GM21825 (cell line): ENCODE results near the gene SEPHS1.
A peak's percentile ranks its signal among the peaks of the same experiment; 100 is the strongest.
"Not testable (repeated sequence)": the region's sequence is repeated elsewhere in the genome, so short reads cannot be mapped to it uniquely, and the experiment has no call there.

ENCODE experiments used
- ATAC-seq: cut with Tn5 transposase; IDR thresholded peaks from one replicate; pipeline ENCODE4 v1.9.1; 2021; ENCODE audit warnings: mild to moderate bottlenecking, moderate library complexity; ENCODE audit not compliant: unreplicated experiment

The SEPHS1 gene, protein sequence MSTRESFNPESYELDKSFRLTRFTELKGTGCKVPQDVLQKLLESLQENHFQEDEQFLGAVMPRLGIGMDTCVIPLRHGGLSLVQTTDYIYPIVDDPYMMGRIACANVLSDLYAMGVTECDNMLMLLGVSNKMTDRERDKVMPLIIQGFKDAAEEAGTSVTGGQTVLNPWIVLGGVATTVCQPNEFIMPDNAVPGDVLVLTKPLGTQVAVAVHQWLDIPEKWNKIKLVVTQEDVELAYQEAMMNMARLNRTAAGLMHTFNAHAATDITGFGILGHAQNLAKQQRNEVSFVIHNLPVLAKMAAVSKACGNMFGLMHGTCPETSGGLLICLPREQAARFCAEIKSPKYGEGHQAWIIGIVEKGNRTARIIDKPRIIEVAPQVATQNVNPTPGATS

DNA sequence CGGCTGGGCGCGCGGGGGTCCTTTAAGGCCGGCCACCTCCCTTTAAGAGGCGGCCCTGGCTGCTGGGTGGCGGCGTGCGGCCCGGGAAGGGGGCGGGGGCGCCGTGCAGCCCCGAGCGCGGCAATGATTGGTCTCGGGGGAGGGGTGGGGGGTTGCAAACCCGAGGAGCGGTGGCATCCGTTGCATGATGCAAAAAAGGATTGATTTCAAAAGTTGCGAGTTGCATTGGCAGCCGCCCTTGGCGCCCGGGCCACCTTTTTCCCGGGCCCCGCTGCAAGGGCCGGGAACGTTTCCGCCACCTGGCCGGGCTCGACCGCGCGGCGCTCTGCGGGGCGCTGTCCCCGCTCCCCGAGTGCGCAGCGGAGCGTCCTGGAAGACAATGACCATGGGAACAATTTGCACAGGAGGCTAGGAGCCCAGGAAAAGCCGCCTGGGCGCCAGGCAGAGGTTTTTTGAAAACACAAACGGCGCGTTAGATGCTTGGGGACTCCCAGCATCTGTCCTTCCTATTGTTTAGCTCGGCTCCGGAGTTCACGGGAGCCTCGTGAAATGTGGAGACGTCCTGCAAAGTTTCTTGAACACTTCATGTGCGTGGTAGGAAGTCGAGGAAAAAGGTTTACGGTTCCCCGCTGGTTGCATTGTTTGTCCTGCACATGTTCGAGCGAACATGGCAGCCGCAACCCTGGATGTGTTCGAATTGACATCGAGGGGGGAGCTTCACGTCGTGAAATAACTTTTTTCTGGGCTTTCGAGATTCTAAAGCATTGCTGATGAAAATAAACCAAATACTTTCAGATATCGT is at the start of gene SEPHS1:
Gene SEPHS1, minus strand, starts transcription at position 78 of the 802 bp plus-strand sequence. CDS start 3,343 bp downstream, outside the sequence.
- peak; percentile 46 for ATAC-seq

DNA sequence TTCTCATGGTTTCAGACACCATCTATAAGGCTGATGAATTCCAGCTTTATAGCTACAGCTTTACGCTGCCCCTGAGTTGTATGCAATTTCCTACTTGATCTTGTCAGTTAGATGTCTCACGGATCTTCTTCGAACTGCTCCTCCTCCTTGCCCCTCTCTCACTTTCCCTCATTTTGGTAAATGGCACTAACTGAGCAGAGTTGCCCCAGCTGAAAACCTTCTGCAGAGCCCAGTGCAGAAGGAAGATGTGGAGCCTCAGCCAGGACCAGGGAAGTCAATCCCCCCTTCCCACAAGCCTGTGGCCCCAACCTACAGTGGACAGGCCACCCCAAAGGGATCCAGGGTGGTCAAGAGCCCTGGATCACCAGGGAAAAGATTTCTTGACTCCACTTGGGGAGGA is 49.0 kb upstream of the SEPHS1 start:
- no peak for ATAC-seq

DNA sequence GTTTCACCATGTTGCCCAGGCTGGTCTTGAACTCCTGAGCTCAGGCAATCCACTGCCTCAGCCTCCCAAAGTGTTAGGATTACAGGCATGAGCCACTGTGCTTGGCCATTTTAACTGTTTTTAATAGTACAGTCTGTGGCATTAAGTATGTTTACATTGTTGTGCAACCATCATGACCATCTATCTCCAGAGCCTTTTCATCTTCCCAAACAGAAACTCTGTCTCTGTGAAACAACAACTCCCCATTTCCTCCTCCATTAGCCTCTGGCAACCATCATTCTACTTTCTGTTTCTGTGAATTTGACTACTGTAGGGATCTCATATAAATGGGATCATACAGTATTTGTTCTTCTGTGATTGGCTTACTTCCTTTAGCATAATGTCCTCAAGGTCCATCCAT is 48.3 kb upstream of the SEPHS1 start:
- no peak for ATAC-seq

DNA sequence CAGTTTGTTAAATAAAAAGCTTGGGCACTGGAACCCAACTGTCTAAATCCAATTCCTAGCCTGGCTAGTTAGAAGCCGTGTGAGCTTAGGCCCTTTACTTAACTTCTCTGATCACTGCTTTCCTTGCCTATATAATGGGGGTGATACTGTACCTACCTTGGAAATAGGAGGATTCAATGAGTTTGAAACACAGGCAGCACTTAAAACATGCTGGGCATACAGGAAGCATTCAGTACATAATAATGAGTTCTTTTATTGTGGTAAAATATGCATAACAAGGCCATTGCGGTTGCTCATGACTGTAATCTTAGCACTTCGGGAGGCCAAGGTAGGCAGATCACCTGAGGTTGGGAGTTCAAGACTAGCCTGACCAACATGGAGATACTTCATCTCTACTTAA is 47.4 kb upstream of the SEPHS1 start:
- ATAC-seq: no peak

DNA sequence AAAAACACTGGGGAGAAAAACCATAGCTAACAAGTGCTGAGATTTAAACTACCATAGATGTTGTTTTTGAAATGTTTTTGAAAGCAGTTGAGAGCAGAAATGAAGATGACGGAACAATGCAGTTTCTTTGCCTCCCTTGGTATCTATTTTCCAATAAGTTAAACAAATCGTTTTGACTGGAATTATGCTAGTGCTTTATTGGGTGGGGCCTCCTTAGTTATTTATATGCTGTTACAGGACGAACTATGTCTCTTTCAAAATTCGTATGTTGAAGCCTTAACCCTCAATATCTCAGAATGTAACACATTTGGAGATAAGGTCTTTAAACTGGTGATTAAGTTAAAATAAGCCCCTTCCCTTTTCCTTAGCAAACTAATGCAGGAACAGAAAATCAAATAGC is 45.5 kb upstream of the SEPHS1 start:
- no peak for ATAC-seq

DNA sequence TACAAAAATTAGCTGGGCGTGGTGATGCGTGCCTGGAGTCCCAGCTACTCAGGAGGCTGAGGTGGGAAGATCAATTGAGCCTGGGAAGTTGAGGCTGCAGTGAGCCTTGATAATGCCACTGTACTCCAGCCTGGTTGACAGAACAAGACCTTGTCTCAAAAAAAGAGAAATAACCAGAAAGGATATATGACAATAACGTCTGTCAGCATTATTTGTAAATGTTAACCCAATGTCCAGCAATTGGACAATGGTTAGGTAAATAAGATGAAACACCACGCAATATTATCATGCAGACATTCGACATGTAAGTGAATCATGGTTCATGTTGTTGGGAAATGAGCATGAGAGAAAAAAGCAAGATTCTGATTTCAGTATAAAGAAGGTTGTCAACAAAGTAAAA is 44.6 kb upstream of the SEPHS1 start:
- ATAC-seq: no peak

DNA sequence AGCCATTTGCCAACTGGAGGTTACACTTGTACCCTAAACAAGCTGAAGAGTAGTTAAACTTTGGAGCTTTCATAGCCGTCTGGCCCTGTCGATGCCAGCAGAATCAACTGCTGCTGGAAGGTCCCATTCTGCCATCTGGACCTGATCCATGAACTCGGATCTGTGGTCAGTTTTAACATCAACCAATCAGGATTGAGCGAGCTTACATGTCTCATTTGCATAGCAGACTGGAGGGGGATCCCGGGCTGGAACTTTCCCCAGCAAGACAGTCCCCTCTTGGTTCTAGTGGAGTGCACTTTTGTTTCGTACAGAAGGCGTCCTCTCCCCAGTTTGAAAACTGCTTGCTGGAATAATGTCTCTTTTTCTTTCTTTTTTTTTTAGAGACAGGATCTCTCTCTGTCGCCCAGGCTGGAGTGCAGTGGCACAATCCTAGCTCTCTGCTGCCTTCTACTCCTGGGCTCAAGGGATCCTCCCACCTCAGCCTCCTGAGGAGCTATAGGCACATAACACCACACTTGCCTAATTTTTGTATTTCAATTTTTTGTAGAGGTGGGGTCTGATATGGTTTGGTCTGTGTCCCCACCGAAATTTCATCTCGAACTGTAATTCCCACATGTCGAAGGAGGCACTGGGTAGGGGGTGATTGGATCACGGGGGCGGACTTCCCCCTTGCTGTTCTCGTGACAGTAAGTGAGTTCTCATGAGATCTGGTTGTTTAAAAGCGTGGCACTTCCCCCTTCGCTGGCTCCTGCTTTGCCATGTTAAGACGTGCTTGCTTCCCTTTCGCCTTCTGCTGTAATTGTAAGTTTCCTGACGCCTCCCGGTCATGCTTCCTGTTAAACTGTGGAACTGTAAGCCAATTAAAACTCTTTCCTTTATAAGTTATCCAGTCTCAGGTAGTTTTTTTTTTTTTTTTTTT is 42.8 kb upstream of the SEPHS1 start:
- ATAC-seq: no peak

DNA sequence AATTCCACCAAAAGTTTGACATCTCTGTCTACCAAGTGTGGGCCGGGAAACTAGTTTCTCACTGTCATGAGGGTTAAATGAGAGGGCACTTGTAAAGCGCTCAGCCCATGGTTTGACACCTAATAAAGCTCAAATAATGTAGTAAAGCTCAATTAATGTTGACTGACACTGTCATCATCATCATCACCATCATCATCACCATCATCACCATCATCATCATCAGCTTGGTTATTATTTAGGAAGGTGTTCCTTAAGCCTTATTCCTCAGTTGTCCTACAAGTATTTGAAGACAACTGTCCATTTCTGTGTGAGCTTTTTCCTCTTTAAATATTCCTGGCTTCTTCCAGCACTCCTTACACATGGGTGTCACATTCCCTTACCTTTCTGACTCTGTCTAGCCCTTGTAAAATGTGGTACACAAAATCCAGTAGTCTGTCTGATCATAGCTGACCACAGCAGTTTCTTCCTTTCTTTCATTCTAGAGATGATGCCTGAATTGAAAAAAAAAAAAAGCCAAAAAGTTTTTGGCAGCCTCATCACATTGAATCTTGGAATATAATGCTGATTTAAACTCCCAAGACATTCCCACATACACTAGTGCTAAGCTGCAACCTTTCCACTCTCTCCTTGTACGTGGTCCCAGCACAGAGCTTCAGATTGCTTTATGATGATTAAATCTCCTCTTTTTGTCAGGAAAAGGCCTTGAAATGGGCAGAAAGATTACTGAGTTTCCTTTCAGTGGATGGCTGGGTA is 40.6 kb upstream of the SEPHS1 start:
- no peak for ATAC-seq

DNA sequence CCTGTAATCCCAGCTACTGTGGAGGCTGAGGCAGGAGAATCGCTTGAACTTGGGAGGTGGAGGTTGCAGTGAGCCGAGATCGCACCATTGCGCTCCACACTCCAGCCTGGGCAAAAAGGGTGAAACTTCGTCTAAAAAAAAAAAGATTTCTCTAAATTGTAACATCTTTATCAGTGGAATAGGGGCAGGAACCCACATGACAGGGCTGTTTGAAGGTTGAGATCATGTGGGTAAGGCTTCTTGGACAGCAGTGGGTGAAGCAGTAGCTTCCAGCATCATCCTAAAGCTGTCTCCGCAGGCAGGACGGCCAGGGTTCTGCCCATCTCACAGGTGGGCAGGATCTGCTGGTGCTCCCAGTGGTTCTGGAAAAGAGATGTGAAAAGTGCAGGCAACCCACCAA is 37.9 kb upstream of the SEPHS1 start:
- no peak for ATAC-seq

DNA sequence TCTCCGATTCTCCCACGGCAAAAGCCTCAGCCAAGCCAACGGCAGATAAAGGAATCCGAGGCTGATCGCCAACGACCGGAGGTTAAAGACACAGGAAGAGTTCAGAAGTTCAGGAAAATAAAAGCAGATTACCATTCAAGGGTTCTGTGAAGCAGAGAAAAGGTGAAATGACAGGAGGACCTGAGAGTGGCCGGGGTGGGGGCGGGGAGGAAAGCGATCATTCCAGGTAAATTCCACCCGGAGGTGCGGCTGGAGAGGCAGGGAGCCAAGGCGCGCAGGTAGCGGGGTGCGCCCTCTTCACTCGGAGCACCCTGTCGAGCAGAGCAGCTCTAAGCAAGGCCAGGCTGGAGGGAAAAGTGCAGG is 35.3 kb upstream of the SEPHS1 start:
- ATAC-seq: no peak

DNA sequence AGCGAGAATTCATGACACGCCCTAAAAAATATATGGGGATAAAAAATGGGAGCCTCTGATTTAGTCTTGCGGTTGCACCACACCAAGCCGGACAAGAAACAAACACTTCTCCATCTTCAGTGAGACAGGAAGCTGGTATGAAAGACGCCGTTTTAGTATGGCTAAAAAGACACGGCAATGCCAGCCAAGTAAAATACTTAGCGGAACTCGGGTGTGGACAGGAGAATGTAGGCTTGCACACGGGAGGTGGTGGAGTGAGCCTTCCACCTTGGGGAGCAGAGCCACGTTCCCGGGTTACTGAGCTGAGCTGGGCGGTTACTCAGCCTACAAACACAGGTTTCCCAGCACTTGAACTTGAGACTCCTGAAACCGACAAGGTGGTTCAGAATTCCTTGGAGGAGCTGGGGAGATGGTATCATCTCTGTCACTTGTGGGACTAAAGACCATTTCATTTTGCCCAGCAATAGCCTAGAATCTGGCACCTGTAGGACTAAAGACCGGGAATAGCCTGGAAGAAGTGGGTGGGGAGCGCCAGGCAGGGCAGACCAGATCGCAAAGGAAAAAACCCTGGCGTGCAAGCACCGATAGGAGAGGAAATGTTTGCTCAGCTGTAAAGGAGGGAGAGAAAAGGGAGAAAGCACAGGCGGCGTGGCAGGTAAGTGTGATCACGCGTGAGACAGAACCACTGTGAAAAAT is 34.8 kb upstream of the SEPHS1 start:
- ATAC-seq: no peak

DNA sequence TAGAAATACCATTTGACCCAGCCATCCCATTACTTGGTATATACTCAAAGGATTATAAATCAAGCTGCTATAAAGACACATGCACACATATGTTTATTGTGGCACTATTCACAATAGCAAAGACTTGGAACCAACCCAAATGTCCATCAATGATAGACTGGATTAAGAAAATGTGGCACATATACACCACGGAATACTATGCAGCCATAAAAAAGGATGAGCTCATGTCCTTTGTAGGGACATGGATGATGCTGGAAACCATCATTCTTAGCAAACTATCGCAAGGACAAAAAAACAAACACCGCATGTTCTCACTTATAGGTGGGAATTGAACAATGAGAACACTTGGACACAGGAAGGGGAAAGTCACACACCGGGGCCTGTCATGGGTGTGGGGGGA is 31.0 kb upstream of the SEPHS1 start:
- not testable (repeated sequence) for ATAC-seq

DNA sequence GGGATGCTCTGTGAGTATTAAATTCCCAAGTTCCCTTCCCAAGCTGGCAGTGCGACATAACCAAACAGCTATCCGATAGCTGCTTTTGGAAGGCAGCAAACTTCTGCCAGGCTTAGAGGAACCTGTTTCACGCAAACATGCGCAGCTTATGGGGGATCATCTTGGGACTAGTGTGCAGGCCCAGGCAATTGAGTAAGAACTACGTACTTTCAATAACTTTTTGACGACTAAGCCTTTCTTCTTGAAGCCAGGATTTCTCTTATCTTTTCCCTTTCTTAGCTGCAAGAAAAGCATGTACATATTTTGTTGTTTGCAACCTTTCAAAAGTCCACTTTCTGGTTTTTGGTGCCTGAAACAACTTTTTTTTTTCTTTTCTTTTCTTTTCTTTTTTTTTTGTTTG is 28.7 kb upstream of the SEPHS1 start:
- no peak for ATAC-seq

DNA sequence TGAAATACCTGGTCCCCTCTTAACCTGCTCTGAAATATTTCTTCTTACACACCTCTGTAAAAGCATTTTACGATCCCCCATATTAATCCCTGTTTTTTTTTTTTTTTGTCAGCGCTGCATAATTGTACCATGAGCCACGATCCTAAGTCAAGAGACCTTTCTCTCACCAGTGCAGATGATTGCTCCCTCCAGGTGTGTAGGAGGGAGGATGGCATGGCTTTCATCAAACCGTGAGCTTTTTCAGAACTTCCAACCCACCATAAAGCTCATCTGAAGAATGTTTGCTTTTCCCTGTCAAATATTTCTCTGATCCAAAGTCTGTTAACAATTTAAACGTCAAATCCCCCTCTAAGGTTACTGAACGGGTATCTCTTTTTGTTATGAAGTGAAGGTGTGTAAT is 28.2 kb upstream of the SEPHS1 start:
- ATAC-seq: no peak

DNA sequence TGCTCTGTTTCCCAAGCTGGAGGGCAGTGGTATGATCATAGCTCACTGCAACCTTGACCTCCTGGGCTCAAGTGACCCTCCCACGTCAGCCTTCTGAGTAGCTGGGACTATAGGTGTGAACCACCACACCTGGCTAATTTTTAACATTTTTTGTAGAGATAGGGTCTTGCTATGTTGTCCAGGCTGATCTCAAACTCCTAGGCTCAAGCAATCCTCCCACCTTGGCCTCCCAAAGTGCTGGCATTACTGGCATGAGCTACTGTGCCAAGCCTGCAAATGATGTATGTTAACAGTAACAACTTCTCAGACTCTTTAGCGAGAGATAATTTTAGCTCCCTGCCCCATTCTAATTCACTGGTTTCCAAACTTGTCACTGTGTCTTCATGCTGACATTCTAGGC is 27.7 kb upstream of the SEPHS1 start:
- ATAC-seq: no peak

DNA sequence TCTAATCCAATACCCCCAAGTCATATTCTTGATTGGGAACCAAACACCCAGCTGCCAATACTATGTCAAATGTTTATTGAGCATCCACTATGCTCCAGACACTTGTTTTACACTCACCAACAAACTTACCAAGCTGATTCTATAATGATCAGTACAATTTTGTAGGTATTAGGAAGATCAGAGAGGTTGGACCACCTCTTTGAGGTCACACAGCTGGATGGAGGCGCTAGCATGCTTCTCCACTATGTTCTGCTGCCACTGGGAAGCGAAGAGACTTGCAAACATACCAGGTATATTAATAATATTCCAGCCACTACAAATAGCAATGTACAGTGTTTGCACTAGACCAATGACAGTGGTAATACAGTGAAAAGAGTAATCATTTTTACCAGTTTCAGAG is 25.6 kb upstream of the SEPHS1 start:
- no peak for ATAC-seq

DNA sequence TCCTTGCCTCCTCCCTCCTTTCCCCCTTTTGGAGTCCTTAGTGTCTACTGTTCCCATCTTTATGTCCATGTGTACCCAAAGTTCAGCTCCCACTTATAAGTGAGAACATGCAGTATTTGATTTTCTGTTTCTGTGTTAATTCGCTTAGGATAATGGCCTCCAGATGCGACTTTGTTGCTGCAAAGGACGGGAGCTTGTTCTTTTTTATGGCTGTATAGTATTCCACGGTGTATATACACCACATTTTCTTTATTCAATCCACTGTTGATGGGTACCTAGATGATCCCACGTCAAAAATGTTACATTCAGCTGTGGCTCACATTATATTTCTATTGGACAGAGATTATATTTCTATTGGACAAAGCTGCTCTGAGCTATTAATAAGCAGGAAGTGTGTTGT is 24.4 kb upstream of the SEPHS1 start:
- no peak for ATAC-seq

DNA sequence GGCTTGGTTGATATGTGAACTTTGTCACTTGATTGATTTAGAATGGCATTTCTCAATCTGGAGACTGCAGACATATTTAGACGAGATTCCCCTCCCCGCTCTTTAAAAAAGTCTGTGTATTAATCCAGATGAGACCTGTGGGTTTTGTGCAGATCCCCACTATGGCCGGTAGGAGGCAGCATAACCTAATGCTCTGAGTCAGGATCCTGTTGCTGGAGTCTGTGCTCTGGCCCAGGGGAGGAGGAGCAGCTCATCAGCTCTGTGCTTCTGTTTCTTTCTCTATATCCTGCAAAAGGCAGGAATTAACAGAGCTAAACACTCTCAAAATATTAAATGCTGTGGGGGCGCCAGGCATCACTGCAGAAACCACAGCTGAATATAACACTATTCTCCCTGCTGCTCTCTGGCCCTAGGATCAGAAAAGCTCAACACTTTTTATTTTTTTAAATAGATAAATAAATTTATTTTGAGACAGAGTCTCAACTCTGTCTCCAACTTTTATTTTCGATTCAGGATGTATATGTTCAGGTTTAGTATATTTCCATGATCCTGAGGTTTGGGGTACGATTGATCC is 23.9 kb upstream of the SEPHS1 start:
- ATAC-seq: peak; percentile 77

DNA sequence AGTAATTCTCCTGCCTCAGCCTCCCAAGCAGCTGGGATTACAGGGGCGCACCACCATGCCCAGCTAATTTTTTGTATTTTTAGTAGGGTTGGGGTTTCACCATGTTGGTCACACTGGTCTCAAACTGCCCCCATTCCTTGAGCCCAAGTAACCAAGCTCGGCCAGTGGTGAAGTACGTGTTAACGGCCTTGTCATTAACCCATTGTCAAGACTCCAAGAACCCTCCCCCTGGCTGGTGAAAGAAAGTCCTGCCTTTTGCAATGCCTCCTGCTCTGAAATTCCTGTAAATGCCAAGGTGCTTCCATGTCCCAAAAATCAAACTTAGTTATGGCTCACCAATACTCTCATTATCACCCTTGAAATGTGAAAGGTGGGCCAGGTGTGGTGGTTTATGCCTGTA is 18.8 kb upstream of the SEPHS1 start:
- ATAC-seq: no peak

DNA sequence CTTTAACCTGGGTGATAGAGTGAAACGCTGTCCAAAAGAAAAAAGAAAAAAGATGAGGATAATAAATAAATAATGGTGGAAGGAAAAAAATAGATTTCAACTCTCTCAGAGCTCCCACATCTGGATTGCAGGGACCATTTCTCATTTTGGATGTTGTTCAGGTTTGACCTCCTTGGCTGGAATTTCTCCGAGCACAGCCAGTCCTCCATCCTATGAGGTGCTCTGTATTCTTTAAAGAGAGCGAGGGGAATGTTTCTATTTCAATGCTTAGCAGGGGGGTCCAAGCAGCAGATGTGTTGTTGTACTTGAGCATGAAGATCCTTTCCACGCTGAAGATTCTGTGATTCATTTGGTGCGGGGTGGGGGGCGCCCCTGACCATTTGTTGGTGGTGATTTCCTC is 17.7 kb upstream of the SEPHS1 start:
- no peak for ATAC-seq
